HG03442 (cell line): ENCODE data around the gene VPS13D.
"Not testable (repeated sequence)": the region's sequence is repeated elsewhere in the genome, so short reads cannot be mapped to it uniquely, and the experiment has no call there.

Source experiments
- ATAC-seq: cut with Tn5 transposase; IDR thresholded peaks from one replicate; pipeline ENCODE4 v1.9.1; 2021; ENCODE audit warnings: mild to moderate bottlenecking, moderate library complexity; ENCODE audit not compliant: unreplicated experiment

The VPS13D gene

DNA sequence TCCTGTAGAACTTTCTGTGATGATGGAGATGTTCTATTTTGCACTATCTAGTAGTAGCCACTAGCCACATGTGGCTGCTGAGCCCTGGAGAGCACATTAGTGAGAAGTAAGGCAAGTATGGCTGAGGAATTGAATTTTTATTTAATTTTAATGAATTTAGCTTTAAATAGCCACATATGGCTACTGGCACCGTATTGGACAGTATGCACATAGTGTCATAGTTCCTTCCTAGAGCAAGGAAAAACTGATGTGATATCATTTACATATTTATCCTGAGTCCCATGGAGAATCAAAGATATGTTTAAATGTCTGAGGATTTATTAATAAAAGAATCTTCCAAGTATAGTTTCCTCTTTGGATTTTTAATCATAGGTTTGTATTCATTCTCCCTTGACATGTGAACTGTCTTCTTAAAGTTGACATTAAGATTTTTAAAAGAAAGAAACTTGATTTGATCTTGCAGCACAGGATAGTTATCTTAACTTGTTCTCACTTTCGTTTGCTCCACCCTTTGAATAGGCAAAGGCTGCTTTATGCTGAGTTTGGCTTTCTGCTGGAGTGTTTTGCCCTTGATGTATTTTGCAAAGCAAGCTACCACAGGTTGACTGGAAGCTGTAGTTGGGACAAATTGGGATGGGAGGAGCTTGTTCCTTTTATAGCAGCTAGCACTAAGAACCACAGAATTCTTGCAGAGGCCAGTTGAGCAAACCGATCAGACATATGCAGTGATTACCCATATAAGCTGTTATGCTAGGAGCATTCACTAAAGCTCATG is 129.7 kb downstream of the VPS13D start:
- no peak for ATAC-seq

DNA sequence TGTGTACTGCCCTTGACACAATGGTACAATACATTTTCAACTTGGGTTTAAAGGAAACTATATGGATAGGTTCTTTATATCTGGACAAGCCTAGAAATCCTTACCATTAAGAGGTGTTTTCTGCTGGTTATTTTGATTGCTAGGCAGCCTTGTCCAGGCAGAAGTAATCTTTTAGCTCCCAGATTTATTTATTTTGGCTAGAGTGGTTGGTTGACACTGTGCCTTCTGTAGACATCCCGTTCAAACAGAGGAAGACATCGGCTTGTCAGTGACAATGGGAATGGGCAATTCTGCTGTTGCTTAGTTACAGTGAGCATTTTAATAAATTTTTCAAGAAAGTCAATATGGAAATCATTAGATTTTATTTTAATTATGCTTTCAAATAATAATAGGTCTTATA is 138.8 kb downstream of the VPS13D start:
- no peak for ATAC-seq

DNA sequence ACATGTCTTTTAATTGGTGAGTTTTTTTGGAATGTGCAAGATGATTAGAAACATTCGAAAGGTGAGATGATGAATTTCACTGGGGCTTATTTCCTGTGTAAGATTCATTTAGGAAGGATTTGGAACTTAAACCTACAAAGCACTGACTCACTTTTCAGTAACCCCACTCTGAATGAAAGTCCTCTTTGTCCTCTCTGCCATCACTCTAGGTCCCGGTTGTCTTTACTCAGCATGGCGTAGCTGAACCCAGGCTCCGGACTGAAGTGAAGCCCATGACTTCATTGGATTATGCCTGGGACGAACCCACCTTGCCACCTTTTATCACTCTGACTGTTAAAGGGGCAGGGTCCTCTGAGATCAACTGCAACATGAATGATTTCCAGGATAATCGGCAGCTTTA is 139.4 kb downstream of the VPS13D start:
- no peak for ATAC-seq

DNA sequence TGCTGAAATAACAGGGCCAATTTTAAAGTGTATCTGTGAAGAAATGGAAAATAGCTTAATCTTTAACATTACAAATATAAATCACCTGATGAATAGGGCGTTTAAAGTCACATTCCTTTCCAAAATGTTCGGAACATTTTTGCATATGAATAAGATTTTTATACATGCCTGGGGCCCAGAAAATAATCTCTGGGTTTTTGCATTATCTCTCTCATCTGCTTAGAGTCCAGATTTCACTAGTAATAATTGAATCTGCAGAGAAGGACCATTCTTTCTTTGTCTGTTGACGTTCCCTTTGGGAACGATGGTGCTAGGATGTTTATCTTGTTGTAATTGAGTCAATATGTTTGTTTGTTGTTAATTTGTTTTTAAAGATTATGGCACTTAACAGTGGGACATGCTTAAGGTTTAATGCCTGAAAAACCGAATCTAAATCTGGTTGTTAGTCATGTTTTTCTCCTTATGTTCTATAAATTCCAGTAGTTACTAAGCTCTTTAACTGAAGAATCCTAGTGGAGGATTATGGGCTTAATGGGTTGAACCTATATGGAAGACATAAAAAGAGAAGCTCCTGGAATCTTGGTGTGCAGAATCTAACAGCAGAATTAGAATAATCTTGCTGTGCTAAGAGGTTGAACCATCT is 140.6 kb downstream of the VPS13D start:
- no peak for ATAC-seq

DNA sequence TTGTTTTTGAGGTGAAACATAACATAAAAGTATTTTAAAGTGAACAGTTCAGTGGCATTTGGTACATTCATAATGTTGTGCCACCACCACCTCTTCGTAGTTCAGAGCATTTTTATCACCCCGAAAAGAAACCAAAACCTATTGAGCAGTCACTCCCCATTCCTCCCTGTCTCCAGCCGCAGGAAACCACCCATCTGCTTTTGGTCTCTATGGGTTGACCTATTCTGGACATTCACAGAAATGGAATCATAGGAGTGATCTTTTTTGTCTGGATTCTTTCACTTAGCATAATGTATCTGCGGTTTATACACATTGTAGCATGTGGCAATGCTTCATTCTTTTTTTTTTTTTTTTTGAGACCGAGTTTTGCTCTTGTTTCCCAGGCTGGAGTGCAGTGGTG is 141.2 kb downstream of the VPS13D start:
- no peak for ATAC-seq

DNA sequence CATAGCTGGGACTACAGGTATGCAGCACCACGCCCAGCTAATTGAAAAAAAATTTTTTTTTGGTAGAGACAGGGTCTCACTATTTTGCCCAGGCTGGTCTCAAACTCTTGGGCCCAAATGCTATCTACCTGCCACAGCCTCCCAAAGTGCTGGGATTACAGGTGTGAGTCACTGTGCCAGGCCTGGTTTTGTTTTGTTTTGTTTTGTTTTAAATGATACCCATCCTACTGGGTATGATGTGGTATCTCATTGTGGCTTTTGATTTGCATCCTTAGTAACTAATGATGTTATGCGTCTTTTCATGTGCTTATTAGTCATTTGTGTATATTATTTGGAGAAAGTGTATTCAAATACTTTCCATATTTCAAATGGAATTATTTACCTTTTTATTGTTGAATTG is 142.3 kb downstream of the VPS13D start:
- no peak for ATAC-seq

DNA sequence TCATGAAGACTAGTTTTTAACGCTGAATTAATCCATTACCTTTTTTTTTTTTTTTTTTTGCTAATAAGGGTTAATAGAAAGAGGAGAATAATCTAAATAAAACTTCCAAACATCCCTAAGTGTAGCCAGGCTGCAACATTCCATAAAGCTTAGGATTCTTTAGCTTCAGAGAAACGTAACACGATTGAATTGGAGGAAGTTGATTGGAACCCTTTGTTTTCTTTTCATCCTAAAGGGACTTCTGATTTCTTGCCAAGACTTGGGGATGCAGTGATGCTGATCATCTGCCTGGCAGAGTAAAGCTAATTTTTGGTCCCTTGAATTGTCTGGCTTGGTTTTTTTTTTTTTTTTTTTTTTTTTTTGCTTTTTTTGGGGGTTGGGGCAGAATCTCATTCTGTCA is 142.9 kb downstream of the VPS13D start:
- ATAC-seq: no peak

DNA sequence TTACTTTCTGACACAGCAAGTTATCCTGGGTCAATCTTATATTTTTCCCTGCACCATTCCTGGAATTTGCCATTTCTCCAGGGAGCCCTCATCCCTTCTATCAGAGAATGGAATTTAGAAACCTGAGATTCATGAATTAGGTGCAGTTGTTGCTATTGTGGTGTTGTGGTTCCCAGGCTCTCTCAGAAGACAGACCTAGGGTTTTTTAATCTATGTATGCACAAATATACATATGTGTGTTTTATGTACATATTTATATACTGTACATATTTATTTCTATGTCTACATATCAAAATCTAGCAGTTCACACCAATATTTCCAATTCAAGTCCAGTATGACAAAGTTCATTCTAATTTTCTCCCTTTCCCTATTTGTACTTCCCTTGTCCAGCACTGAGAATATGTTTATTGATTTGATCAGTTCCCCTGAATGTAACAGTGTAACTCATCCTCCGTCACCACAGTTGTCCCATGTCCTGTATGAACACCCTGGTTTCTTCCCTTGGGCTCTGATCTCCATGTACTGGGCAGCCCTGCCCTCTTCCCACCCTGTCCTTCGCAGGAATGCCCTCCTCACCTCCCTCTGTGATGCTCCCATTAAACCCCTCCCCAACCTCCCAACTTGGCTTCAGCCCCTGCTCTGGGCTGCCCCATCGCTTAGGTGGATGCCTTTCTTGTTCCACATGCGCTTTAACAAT is 145.5 kb downstream of the VPS13D start:
- ATAC-seq: no peak

DNA sequence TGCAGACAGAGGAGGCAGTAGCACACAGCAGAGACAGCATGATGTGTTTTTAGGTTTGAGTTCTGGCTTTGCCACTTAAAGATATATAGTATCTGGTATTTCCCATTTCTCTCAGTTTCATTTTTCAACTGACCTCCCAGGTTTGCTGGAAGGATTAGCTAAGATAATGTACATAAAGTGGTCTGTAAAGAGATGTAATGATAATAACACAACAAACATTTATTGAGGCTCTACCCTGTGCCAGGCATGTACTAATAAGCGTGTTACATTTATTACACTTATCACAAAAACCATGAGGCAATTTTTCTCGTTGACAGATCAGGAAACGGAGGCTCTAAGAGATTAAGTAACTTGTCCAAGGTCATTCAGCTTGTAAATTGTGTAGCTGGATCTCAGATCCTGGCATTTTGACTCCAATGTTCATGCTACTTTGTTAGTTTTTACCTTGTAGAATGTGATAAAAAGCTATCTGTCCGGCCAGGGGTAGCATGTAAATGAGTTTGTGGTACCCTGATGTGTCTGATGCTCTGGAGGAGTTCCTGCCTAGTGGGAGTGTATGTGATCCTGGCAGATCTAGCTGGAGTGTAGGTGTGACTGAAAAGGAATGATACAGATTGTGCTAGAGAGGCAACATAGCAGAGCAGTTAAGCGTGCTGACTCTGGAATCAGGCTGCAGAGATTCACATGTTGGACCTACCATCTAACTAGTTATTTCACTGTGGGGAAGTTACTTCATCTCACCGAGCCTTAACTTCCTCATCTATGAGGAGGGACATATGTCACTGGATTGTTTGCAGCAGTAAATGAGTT is 146.6 kb downstream of the VPS13D start:
- no peak for ATAC-seq

DNA sequence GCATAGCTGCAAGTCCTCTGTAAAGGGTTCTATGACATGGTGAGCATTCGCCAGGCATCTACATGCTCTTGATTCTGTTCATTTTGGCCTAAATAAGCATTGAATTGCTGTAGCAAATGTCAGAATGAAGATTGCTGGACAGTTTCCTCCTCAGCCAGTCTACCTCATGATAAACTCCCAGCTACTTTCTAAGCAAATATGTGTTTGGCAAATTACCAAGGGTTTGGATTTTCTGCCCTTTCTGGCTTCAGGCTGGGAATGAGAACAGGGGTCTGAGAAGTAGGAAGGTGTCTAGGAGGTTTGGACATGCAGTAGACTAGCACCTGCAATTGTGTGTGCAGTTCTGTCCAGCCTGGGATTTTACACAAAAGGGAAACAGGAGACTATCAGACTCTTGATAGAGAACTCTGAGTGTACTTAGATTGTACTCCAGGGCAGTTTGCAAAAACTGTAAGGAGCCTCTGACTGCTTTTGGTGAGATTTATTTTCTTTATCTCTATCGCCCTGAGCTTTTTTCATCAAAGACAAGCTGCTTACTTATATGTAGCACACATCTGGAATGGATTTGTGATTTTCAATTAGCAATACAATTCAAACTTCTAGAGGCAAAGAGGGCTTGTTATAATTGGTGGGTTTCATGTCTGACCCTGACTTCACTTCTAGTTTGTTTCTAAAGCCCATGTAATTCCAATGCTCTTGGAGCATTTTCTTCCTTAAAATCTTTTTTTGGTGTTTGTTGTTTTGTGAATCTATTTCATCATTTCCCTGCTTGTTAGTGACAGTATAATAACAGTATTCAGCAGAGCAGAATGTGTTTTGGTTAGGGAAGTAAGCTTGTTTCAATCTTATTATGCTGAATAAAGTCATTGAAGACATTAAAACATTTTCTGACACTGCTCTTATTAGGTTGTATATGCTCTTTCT is 150.8 kb downstream of the VPS13D start:
- no peak for ATAC-seq

DNA sequence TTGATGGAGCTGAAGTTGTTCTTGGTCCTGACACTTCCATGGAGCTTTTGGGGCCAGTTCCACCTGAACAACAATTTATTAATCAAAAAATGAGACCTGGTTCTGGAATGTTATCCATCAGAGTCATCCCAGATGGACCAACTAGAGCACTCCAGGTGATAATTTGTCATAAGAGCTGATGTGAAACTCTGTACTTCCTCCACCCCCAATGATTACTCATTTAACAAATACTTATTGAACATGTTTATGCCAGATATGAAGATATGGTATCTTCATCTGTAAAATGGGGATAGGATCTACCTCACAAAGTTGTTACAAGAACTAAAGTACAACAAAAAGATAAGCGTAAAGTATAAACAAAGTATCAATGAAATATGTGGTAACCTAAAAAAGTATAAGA is 153.2 kb downstream of the VPS13D start:
- ATAC-seq: no peak

DNA sequence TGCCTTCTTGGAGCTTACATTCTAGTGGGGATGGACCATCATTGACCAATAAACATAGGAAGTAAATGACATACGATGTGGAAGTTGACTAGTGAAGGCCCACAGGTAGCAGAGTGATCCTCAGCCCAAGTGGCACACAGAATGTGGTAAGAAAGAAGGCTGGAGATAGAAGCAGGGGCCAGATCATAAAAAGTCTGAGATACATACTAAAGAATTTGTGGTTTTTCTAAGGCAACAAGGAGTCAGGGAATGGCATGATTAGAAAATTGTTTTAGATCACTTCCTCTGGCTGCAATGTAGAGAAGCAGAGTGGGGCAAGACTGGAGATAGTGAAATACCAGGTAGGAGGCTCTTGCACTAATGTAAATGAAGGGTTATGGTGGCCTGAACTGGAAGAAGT is 154.0 kb downstream of the VPS13D start:
- no peak for ATAC-seq

DNA sequence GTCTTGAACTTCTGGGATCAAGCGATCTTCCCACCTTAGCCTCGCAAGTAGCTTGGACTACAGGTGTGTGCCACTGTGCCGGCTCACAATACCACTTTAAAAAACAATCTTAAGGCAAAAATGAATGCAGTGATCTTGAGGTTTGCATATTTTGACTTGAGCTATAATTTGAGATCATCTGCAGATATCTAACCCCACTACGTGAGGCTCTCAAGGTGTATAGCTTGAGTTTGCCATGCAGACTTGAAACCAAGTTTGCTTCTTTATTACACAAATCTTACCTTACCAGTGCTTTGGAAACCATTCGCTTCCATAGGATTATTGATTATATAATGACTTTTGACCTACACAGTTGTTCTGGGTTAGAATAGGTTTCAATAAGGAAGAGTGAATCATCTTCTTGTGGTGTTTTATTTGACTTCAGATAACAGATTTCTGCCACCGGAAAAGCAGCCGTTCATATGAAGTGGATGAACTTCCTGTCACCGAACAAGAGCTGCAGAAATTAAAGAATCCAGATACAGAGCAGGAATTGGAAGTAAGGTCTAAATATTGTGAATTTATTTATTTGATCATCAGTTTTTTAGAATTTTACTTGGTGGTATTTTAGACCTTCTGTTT is 155.1 kb downstream of the VPS13D start:
- ATAC-seq: no peak

DNA sequence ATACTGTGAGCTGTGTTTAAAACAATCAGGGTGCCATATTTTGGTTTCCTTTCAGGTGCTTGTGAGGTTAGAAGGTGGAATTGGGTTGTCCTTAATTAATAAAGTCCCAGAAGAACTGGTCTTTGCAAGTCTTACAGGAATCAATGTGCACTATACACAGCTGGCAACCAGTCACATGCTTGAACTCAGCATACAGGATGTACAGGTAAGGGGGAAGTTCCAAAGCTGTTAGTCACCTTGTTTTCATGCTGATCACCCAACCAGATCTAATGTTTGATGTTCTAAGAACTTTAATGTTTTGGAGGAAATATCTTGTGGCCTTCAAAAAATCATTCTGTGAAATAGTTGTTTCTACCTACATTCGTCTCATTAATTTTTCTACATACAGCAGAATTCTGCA is 156.3 kb downstream of the VPS13D start:
- no peak for ATAC-seq

DNA sequence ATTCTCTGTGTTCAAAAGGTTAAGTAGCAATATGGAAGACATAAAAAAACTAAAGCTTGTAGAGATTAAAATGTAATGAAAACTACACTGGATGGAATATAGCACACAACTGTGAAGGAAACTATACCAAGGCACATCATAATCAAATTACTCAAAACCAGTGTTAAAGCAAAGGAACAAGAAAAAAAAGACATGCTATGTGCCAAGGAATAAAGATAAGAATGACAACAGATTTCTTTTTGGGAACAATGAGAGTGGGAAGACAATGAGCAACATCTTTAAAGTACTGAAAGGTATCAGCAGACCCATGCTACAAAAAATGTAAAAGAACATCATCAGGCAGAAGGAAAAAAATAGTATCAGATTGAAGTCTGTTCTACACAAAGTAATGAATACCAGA is 157.8 kb downstream of the VPS13D start:
- ATAC-seq: no peak

DNA sequence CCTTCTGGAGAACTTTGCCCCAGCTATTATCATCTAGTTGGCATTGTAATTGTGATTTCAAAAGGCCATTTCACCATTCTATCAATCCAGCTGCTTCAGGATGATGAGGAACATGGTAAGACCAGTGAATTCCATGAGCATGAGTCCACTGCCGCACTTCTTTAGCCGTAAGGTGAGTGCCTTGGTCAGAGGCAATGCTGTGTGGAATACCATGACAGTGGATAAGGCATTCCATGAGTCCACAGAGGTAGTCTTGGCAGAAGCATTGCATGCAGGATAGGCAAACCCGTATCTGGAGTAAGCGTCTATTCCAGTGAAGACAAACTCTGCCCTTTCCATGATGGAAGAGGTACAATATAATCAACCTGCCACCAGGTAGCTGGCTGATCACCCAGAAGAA is 160.5 kb downstream of the VPS13D start:
- ATAC-seq: not testable (repeated sequence)

DNA sequence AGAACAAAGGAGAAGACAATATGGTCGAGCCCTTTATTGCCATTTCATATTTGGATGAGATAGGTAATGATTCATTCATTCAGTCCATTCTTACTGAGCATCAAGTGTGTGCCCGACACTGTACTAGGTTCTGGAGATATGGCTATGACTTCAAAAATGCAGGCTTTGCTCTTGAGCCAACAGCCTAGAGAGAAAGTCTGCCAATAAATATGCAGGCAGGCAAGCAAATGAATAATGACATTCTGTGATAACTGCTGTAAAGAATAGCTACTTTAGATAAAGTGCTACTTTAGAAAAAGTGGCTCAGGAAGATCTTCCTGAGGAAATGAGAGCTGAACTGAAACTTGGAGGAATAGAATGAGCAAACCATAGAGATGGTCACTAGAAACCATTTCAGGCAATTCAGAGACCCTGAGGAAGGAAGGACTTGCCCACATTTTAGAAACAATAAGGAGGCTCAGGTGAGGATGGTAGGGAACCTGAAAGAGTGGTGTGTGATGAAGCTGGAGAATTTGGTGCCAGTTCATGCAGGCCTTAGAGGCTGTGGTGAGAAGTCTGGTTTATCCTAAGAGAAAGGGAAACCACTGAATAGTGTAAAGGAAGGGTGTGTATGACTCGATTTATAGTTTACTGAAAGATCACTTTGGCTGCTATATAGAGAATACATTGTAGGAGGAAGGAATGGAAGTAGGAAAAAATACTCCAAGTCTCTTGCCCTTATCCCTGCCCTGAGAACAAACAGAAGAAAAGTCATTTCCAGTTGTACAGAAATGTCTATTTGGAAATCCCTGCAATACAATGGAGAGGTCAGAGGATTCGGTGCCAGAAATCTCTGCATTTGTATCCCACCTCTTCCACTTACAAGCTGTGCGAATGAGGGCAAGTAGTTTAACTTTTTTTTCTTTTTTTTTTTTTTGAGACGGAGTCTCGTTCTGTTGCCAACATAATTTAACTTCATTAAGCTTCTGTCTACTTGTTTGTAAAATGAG is 167.9 kb downstream of the VPS13D start:
- no peak for ATAC-seq

DNA sequence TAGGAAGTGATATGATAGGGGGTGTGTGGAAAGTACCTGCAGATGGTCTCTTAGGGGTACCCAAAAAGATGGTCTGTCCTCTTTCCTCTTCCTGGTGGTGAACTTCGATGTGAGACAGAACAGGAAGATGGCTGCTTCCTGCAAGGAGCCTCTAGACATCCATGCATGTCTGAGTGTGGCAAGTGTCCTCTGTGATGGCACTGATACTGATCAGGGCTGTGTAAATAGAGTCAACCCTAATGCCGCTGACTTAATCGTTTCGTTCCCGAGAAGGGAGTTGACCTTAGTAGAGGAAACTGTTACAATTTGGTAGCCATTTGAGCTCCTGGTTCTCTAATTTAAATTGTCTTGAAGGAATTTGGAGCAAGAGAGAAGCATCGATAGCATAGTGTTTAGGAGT is 168.6 kb downstream of the VPS13D start:
- ATAC-seq: no peak
